ENCODE measurements around the gene SLC22A3. TPM values are rescaled to one million over a fixed set of nuclear protein-coding genes. Genes with fewer than 3 reads are reported as not detected.

The SLC22A3 gene
- total RNA-seq, 1 experiment from 2014 or later, result 0.07 TPM

GRCh38 chr6:160301339-160301738, 46.8 kb upstream of the SLC22A3 start:
- POLR2A ChIA-PET, result no interaction called here

More at GRCh38 chr6:160301339-160301738, 46.8 kb upstream of the SLC22A3 start:
- Histone ChIP-seq H3K79me2 (ENCODE audit: insufficient read depth, low read length) (no peaks in the 10 kb centered on the region), H3K4me1 (ENCODE audit: control insufficient read depth in 1 of 2, insufficient read depth in 2 of 2, low read length in 2 of 2) (peaks cover 0 to 8% of the 10 kb centered on the region in 2 experiments; a peak in 2 of 4 replicates), H3K4me3 (replicated peaks in 1 of 2; ENCODE audit: low read depth in 1 of 2, low read length in 2 of 2) (no peak overlapping the region), H3K9me2 (ENCODE audit: insufficient read depth) (no peaks in the 10 kb centered on the region), H3K9me3 (ENCODE audit: control insufficient read depth in 1 of 2, insufficient read depth in 1 of 2, low read depth in 1 of 2, low read length in 2 of 2) (no peaks in the 10 kb centered on the region), H3K27ac (ENCODE audit: low read depth, low read length) (no peak overlapping the region), H4K20me1 (ENCODE audit: insufficient read depth) (no peaks in the 10 kb centered on the region), H3K4me2 (ENCODE audit: low read length) (no peak overlapping the region), H3K27me3 (ENCODE audit: insufficient read depth, low read length) (no peaks in the 10 kb centered on the region), H2AFZ (ENCODE audit: low read depth, low read length, poor library complexity, severe bottlenecking) (no peak overlapping the region), H3K9ac (ENCODE audit: low read length) (no peak overlapping the region), H3K36me3 (ENCODE audit: control insufficient read depth in 1 of 2, insufficient read depth in 2 of 2, low read length in 2 of 2) (no peaks in the 10 kb centered on the region)
- CTCF ChIA-PET, result no interaction called here
- ATAC-seq, result no peak
- intact Hi-C loops (cut with micrococcal nuclease), result no loop called here
- RAD21 ChIA-PET (ENCODE audit: low non-redundant PET in 1 of 2, low total read pairs in 2 of 2, uncharacterized antibody in 2 of 2, unreplicated experiment in 2 of 2), result no interaction called here
- TF ChIP-seq POLR2AphosphoS5 (IDR thresholded peaks at IDR 0.05; ENCODE audit: low read depth, low read length) (no peak), RAD21 (IDR thresholded peaks at IDR 0.05; ENCODE audit: low read depth) (no peak), ELF1 (IDR thresholded peaks at IDR 0.05; ENCODE audit: borderline replicate concordance, low read depth) (no peak), REST (IDR thresholded peaks at IDR 0.05; ENCODE audit: low read depth) (no peak), JUND (IDR thresholded peaks at IDR 0.05) (no peak), POLR2A (IDR thresholded peaks at IDR 0.05; ENCODE audit: borderline replicate concordance, extremely low read depth, insufficient read depth, insufficient read length) (no peak), CTCF (IDR thresholded peaks at IDR 0.05 in 2 of 3, conservative IDR thresholded peaks at IDR 0.05 in 1 of 3; ENCODE audit: borderline replicate concordance in 1 of 3, insufficient read depth in 1 of 3, low read depth in 2 of 3, low read length in 2 of 3) (no peak), SIN3A (IDR thresholded peaks at IDR 0.05; ENCODE audit: low read depth) (no peak), FOSL1 (IDR thresholded peaks at IDR 0.05; ENCODE audit: low read depth) (no peak), ZBTB33 (IDR thresholded peaks at IDR 0.05; ENCODE audit: extremely low read depth, insufficient replicate concordance, low read length) (no peak), TCF7L2 (IDR thresholded peaks at IDR 0.05; ENCODE audit: borderline replicate concordance, extremely low read depth, insufficient read depth, insufficient read length) (no peak), CEBPB (IDR thresholded peaks at IDR 0.05; ENCODE audit: low read depth) (no peak), MAX (IDR thresholded peaks at IDR 0.05) (no peak), EZH2phosphoT487 (IDR thresholded peaks at IDR 0.05; ENCODE audit: borderline replicate concordance) (no peak)
- no TSS peak for BruUV-seq (replicated peaks)
- no peak for DNase-seq (ENCODE audit: low read depth, low spot score)
